Uterus (tissue), 2 donors: ENCODE measurements around the gene GSG1L.

ENCODE experiments used
- POLR2A ChIP-seq, 2 donors: fragments of 450-650 bp; IDR thresholded peaks; one replicate each; pipeline ENCODE4 v1.6.1; 2016; ENCODE audit warnings: antibody characterized with exemption in 2 of 2, mild to moderate bottlenecking in 1 of 2, moderate library complexity in 1 of 2
- TF ChIP-seq, protein P1 (sequence below), 4 experiments: fragments of 200-600 bp in 2 of 4; fragments of 450-650 bp in 2 of 4; sonication (generic) in 2 of 4; IDR thresholded peaks; one replicate each; pipeline ENCODE4 v1.5.1; 2016 to 2019; ENCODE audit warnings: antibody characterized with exemption in 4 of 4, mild to moderate bottlenecking in 2 of 4, moderate library complexity in 1 of 4

GRCh38 chr16:27760789-27761176 lies 302.7 kb downstream of the GSG1L start:
- no peak for TF ChIP-seq POLR2A (IDR thresholded peaks at IDR 0.05)
- TF ChIP-seq, protein P1, sequence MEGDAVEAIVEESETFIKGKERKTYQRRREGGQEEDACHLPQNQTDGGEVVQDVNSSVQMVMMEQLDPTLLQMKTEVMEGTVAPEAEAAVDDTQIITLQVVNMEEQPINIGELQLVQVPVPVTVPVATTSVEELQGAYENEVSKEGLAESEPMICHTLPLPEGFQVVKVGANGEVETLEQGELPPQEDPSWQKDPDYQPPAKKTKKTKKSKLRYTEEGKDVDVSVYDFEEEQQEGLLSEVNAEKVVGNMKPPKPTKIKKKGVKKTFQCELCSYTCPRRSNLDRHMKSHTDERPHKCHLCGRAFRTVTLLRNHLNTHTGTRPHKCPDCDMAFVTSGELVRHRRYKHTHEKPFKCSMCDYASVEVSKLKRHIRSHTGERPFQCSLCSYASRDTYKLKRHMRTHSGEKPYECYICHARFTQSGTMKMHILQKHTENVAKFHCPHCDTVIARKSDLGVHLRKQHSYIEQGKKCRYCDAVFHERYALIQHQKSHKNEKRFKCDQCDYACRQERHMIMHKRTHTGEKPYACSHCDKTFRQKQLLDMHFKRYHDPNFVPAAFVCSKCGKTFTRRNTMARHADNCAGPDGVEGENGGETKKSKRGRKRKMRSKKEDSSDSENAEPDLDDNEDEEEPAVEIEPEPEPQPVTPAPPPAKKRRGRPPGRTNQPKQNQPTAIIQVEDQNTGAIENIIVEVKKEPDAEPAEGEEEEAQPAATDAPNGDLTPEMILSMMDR (IDR thresholded peaks at IDR 0.05): no peak
